AG08396 (cell line): ENCODE results near the gene TAPBPL.
"Not testable (repeated sequence)": the region's sequence is repeated elsewhere in the genome, so short reads cannot be mapped to it uniquely, and the experiment has no call there.

ENCODE experiments used
- DNase-seq: peaks from one replicate; pipeline ENCODE4 v3.0.0; 2012; ENCODE audit warnings: low spot score, mixed read lengths

The TAPBPL gene

GRCh38 chr12:6463858-6464257, 12.0 kb downstream of the TAPBPL start:
- no peak for DNase-seq

GRCh38 chr12:6464531-6464930, 12.7 kb downstream of the TAPBPL start:
- no peak for DNase-seq

DNA sequence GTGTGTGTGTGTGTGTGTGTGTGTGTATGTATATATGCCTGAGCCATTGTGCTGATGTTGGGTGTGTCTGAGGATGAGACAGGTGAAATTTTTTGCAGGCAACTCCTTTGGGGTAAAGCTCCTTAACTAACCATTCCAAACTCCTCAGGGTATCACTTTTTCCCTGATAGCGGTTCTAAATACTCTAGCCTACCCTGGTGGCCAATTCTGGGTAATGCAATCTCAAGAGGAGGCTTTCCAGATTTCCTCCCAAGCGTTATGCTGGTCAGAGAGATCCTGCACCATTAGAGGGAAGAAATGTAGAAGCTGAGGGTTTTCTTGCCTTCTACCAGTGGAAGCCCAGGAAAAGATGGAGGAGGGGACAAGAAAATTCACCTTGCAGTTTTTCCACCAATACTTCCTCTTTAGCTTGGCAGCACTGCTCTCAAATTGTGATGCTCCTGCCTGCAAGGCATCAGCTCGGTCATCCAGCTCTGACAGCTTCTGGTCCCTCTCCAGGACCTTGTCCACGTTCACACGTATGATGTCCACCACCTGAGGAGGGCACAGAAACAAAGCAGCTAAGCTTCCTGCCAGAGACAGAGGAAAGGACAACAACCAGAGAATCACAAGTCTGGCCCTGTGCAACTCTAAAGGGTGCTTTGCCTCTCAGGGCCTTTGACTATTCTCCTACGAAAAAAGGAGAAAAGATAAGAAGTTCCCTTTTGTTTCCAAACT, 13.8 kb downstream of the TAPBPL start:
- peak; percentile 72 for DNase-seq

- no peak for DNase-seq
These were observed 14.3 kb downstream of the TAPBPL start for GRCh38 chr12:6466184-6466573.

- not testable (repeated sequence) for DNase-seq
These were observed 14.9 kb downstream of the TAPBPL start for GRCh38 chr12:6466751-6467150.

GRCh38 chr12:6467571-6468282, 15.9 kb downstream of the TAPBPL start:
- DNase-seq, result not testable (repeated sequence)

GRCh38 chr12:6468283-6468575, 16.4 kb downstream of the TAPBPL start:
- no peak for DNase-seq

- DNase-seq, result no peak
These were observed 17.2 kb downstream of the TAPBPL start for GRCh38 chr12:6469092-6469491.

DNA sequence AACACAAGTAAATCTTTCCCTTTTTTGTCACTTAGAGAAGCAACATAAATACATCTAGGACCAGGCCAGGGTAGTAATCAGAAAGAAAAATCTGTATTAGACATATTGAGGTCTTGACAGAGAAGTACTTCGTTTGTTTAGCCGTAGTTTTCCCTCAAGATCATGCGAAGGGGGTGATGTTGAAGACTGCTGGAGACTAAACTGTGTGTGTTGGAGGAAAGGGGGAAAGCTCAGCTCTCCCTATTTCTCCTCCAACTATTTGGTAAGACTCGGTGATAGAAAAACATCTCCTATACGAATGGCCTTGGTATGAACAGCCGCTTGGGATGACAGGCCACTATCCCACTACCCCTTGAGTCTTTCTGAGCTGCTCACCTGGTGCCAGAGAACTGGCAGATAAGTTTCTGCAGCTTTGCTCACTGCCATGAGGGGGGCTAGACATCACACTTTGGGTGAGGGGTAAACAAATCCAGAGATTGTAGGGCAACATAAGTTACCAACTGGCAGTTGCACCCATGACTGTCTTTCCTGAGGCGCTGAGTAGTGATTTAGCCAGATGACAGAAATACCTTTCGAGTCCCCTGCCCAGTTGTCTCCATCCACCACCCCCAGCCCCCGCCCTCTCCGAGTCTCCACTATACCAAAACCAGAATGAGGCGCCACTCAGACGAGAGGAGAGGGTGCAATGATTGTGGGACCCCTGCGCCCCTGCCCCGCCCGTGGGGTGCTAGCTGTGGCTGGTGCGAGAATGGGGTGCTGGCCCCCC, 17.9 kb downstream of the TAPBPL start:
- no peak for DNase-seq

DNA sequence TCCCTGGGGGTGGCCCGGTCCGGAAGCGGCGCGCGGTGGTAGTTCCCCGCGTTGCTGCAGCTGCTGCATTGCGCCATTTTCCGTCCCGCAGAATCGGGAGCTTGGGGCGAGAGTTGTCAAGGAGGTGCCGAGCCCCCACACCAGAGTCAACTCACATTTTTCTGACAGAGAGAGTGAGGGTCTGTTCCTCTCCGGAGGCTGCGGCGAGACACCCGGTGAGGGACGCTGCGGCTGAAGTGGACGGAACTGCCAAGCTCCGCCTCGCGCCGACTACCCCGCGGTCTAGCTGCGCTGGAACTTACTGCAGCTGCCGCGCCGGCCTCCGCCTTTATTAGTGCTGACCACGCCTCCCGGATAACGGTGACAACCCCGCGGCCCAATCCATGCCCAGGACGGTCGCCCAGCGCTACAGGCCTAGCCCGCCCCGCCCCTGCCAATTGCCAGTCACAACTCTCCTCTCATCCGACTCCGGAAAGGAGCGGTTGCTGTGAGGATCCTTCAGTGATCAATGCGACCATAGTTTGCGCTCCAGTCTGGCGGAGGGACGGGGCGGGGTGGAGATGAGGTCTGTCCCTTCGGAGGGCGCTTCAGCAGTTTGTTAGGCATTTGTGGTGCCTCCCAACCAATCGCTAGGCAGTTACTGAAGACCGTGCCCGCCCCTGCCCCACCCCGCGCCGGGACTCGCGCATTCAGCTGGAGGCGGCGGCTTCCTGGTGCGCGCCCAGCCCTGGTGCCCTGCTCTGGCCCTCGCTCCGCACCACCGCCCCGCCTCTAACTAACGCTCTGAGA, 18.7 kb downstream of the TAPBPL start, which contains the start of gene VAMP1:
Gene VAMP1, minus strand, starts transcription at position 303 of the 789 bp plus-strand sequence. Its CDS starts 146 bp downstream, at position 157.
- DNase-seq, result peak; percentile 98

GRCh38 chr12:6471989-6472360, 20.1 kb downstream of the TAPBPL start:
- peak; percentile 55 for DNase-seq

DNA sequence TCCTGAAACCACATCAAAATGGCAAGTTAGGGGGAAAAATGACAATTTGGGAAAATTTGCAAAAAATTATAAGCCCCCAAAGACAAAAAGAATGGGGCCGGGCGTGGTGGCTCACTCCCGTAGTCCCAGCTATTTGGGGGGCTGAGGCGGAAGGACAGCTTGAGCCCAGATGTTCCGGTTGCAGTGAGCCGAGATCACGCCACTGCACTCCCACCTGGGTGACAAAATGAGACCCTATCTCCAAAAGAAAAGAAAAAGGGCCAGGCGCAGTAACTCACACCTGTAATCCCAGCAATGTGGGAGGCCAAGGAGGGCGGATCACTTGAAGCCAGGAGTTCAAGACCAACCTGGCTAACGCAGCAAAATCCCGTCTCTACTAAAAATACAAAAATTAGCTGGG, 20.6 kb downstream of the TAPBPL start:
- no peak for DNase-seq

- not testable (repeated sequence) for DNase-seq
These were observed 23.6 kb downstream of the TAPBPL start for GRCh38 chr12:6475233-6475975.

DNA sequence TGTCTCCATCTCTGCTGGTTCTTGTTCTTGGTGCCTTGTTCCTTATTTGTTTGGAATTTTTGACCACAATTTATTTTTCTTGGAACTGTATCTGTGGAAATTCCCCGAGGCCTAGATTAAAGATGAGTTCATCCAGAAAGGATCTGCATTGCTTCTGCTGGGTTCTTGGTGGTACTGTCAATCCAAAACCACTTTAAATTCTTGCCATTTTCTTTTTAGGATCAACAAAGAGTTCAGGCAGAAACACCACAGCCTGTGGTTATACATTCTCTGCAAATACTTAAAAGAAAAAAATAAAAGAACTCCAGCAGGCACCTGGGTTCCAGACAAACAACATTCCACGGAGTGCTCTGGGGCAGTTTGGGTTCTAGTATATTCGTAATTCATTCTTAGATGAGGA, 24.6 kb downstream of the TAPBPL start:
- DNase-seq, result peak; percentile 86

GRCh38 chr12:6477601-6478377, 25.9 kb downstream of the TAPBPL start:
- not testable (repeated sequence) for DNase-seq

DNA sequence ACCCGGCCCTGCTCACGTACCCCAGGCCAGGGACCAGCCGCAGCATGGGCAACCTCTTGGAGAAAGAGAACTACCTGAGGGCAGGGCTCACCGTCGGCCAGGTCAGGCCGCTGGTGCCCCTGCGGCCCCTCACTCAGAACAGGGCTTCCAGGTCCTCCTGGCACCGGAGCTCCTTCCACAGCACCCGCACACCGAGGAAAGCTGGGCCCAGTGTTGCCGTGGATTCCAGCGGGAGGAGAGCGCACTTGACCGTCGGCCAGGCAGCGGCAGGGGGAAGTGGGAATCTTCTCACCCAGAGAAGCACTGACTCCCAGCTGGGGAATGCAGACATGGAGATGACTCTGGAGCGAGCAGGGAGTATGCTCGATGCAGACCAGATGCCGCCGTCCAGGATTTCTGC, 26.6 kb downstream of the TAPBPL start:
- no peak for DNase-seq

DNA sequence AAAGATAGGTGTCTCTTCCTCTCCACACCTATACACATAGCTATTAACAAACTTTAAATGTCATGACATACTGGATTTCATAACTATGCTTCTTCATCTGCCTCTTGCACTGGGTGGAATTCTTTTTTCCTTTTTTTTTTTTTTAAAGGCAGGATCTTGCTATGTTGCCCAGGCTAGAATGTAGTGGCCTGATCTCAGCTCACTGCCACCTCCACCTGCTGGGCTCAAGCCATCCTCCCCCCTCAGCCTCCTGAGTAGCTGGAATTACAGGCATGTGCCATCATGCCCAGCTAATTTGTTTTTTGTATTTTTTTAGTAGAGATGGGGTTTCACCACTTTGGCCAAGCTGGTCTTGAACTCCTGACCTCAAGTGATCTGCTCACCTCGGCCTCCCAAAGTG, 36.4 kb downstream of the TAPBPL start:
- no peak for DNase-seq

DNA sequence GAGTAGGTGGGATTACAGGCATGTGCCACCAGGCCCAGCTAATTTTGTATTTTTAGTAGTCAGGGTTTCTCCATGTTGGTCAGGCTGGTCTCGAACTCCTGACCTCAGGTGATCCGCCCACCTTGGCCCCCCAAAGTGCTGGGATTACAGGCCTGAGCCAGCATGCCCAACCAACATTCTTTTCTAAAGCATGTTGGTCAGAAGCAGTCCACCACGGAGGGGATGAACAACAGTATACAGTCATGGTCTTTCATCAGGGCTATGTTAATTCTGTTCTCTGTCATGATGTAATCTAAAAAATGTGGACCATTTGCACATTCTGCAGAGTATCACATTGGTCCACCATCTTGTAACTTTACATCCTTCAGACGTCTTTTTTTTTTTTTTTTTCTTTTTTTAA, 37.6 kb downstream of the TAPBPL start:
- DNase-seq, result no peak

GRCh38 chr12:6490673-6491072, 38.8 kb downstream of the TAPBPL start:
- DNase-seq, result not testable (repeated sequence)

- peak; percentile 94 for DNase-seq
These were observed 41.1 kb downstream of the TAPBPL start, which contains the start of gene MRPL51 for GRCh38 chr12:6492838-6493496. Gene MRPL51, minus strand, starts transcription at chr12:6493262. Its CDS starts 126 bp downstream, at chr12:6493136.
